HepG2 (cell line): ENCODE data around the gene TBC1D1. TPM values are rescaled to one million over a fixed set of nuclear protein-coding genes. Genes with fewer than 3 reads are reported as not detected.

Experiments used
- ATAD3A ChIP-seq: sonication (generic); formaldehyde crosslinking; IDR thresholded peaks from 2 replicates; pipeline ENCODE4 v1.4.0; 2020; ENCODE audit warnings: missing genetic modification reagents
- BCL6 ChIP-seq: IDR thresholded peaks from 2 replicates; pipeline ENCODE4 v1.6.1; 2016; ENCODE audit warnings: missing genetic modification reagents, missing compliant biosample characterization
- CHD4 ChIP-seq: fragments of 200-600 bp; sonication (generic); IDR thresholded peaks from 2 replicates; pipeline ENCODE4 v1.7.0; 2017; ENCODE audit warnings: mild to moderate bottlenecking, low read length, borderline replicate concordance
- FIP1L1 ChIP-seq: fragments of 200-400 bp; formaldehyde crosslinking; IDR thresholded peaks from 2 replicates; pipeline ENCODE4 v1.6.1; 2018; ENCODE audit warnings: low read depth, mild to moderate bottlenecking, low read length, moderate library complexity, borderline replicate concordance; ENCODE audit not compliant: insufficient read depth
- FOXA1 ChIP-seq, 2 experiments: fragments of 450-650 bp in 1 of 2; sonication (generic) in 1 of 2; formaldehyde crosslinking in 1 of 2; IDR thresholded peaks; 2 replicates each; pipeline versions ENCODE4 v1.4.0 to v1.6.1; 2016 to 2020; ENCODE audit warnings: missing genetic modification reagents in 1 of 2
- FOXJ3 ChIP-seq: sonication (generic); formaldehyde crosslinking; IDR thresholded peaks from 2 replicates; pipeline ENCODE4 v1.4.0; 2020; ENCODE audit warnings: missing genetic modification reagents, mild to moderate bottlenecking, borderline replicate concordance
- JDP2 ChIP-seq: sonication (generic); formaldehyde crosslinking; IDR thresholded peaks from 2 replicates; pipeline ENCODE4 v1.8.1; 2022; ENCODE audit warnings: missing genetic modification reagents, borderline replicate concordance
- KMT2A ChIP-seq: sonication (generic); formaldehyde crosslinking; IDR thresholded peaks from 2 replicates; pipeline ENCODE4 v1.4.0; 2020; ENCODE audit warnings: missing genetic modification reagents
- NFRKB ChIP-seq: fragments of 450-650 bp; IDR thresholded peaks from 2 replicates; pipeline ENCODE4 v1.6.1; 2017
- POLR2AphosphoS5 ChIP-seq: IDR thresholded peaks from 2 replicates; pipeline ENCODE4 v1.6.1; 2012; ENCODE audit warnings: low read depth, low read length
- RARA ChIP-seq: IDR thresholded peaks from 2 replicates; pipeline ENCODE4 v1.6.1; 2016; ENCODE audit warnings: missing genetic modification reagents, missing compliant biosample characterization
- RBM39 ChIP-seq: fragments of 200-400 bp; formaldehyde crosslinking; IDR thresholded peaks from one replicate; pipeline ENCODE4 v1.6.1; 2018; ENCODE audit warnings: antibody characterized with exemption, mild to moderate bottlenecking, low read depth, low read length; ENCODE audit not compliant: poor library complexity, severe bottlenecking
- RELA ChIP-seq: sonication (generic); formaldehyde crosslinking; IDR thresholded peaks from 2 replicates; pipeline ENCODE4 v1.4.0; 2020; ENCODE audit warnings: missing genetic modification reagents
- RXRB ChIP-seq: IDR thresholded peaks from 2 replicates; pipeline ENCODE4 v1.6.1; 2016; ENCODE audit warnings: borderline replicate concordance, missing genetic modification reagents, missing compliant biosample characterization
- ZNF543 ChIP-seq: sonication (generic); formaldehyde crosslinking; IDR thresholded peaks from 2 replicates; pipeline ENCODE4 v1.4.0; 2020; ENCODE audit warnings: mild to moderate bottlenecking, missing genetic modification reagents
- ZNF546 ChIP-seq: sonication (generic); formaldehyde crosslinking; conservative IDR thresholded peaks from 2 replicates; pipeline ENCODE4 v1.8.1; 2023; ENCODE audit warnings: mild to moderate bottlenecking, missing genetic modification reagents
- ZNF547 ChIP-seq: sonication (generic); formaldehyde crosslinking; IDR thresholded peaks from 2 replicates; pipeline ENCODE4 v1.5.1; 2020; ENCODE audit warnings: mild to moderate bottlenecking, missing genetic modification reagents
- ZNF777 ChIP-seq: sonication (generic); formaldehyde crosslinking; IDR thresholded peaks from 2 replicates; pipeline ENCODE4 v1.4.0; 2020; ENCODE audit warnings: missing genetic modification reagents
- ZNF83 ChIP-seq: sonication (generic); formaldehyde crosslinking; IDR thresholded peaks from 2 replicates; pipeline ENCODE4 v1.4.0; 2020; ENCODE audit warnings: missing genetic modification reagents, mild to moderate bottlenecking, borderline replicate concordance
- ZSCAN22 ChIP-seq: sonication (generic); formaldehyde crosslinking; IDR thresholded peaks from 2 replicates; pipeline ENCODE4 v1.4.0; 2020; ENCODE audit warnings: mild to moderate bottlenecking, missing genetic modification reagents
- polyA plus RNA-seq, 8 experiments: library from polyadenylated mRNA; depleted of rRNA in 3 of 8; stranded (reverse) in 7 of 8; unstranded in 1 of 8; fragments of >200 nt; fragmentation: Illumina TruSeq in 4 of 8; extraction: Trizol in 4 of 8; gene quantifications; 2 replicates each; pipeline versions ENCODE4 v1.2.1 to v1.2.3, GENCODE V29; 2011 to 2016; ENCODE audit warnings: low read depth in 4 of 8, missing spikeins in 1 of 8, mixed read lengths in 1 of 8; ENCODE audit not compliant: insufficient read depth in 1 of 8
- total RNA-seq, 5 experiments: library from RNA; depleted of rRNA; stranded (reverse); fragments of >200 nt; fragmentation: Illumina TruSeq; extraction: Trizol; gene quantifications; 2 replicates each; pipeline ENCODE4 v1.2.3, GENCODE V29; 2016; ENCODE audit warnings: low read depth in 1 of 5
- TF ChIP-seq, protein P1 (sequence below): sonication (generic); formaldehyde crosslinking; IDR thresholded peaks from 2 replicates; pipeline ENCODE4 v1.8.1; 2023; ENCODE audit warnings: mild to moderate bottlenecking, missing genetic modification reagents, borderline replicate concordance
- TF ChIP-seq, protein P2 (sequence below): sonication (generic); formaldehyde crosslinking; IDR thresholded peaks from 2 replicates; pipeline ENCODE4 v1.5.1; 2020; ENCODE audit warnings: missing genetic modification reagents, mild to moderate bottlenecking, borderline replicate concordance

Gene TBC1D1
- total and polyA plus RNA-seq, 2 of the 13 experiments (the other 11 are each of a cell fraction or from before 2014, with no cell fraction given) = 37.3 to 62.8 TPM

DNA sequence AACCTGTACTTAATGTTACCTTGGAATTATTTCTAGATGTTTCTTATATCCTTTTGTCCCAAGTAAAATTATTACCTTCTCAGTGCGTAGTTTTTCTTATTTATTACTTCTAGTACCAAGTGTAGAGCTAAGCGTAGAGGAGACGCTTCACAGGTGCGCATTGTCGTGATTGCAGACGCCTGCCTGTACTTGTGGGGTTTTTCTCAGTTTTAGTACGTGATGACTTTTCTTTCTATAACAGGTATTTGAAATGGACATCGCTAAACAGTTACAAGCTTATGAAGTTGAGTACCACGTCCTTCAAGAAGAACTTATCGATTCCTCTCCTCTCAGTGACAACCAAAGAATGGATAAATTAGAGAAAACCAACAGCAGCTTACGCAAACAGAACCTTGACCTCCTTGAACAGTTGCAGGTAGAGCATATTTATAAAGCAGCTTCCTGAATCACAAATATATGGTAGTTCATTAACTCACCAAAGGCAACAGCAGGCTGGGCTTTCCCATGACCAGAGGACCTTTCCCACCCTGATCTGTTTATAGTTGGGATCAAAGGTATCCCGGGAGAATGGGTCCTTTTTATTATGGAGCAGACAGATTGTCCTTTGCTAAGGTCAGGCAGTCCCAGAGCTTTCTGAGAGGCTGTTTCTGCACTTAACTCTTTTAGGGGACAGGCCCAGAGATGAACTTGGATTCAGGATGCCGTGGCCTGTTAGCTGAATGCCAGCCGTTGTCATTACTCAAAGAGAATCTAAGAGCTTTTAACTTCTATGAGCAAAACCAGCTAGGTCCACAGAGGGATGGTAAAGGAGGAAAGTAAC is 242.2 kb downstream of the TBC1D1 start (continued):
- TF ChIP-seq ZNF83 (CRISPR knock-in tag) (no peak), ZSCAN22 (CRISPR knock-in tag) (no peak), CHD4 (no peak; the same call in 1 of the 2 replicates), RBM39 (no peak), RELA (CRISPR knock-in tag) (peak; percentile 93; the same call in 1 of the 2 replicates), KMT2A (CRISPR knock-in tag) (peak; percentile 22; the same call in 1 of the 2 replicates), POLR2AphosphoS5 (peak; percentile 3; the same call in 1 of the 2 replicates), RARA (CRISPR knock-in tag) (peak; percentile 99), NFRKB (no peak), ATAD3A (CRISPR knock-in tag) (no peak), FOXA1 (IDR thresholded peaks at IDR 0.05) (peak; percentile 73), FOXA1 (CRISPR knock-in tag; IDR thresholded peaks at IDR 0.05) (peak; percentile 95), RXRB (CRISPR knock-in tag) (peak; percentile 99), FOXJ3 (peak; percentile 100), BCL6 (CRISPR knock-in tag) (peak; percentile 94), JDP2 (CRISPR knock-in tag) (no peak; the same call in 1 of the 2 replicates), ZNF547 (CRISPR knock-in tag) (0 out of 2 replicates have a peak, but pooled peaks have one; percentile 18), ZNF543 (CRISPR knock-in tag) (peak; percentile 29; the same call in 1 of the 2 replicates), ZNF777 (CRISPR knock-in tag) (no peak), FIP1L1 (no peak), ZNF546 (CRISPR knock-in tag) (no peak)
- TF ChIP-seq, protein P1, sequence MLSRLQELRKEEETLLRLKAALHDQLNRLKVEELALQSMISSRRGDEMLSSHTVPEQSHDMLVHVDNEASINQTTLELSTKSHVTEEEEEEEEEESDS = no peak
- TF ChIP-seq, protein P2, sequence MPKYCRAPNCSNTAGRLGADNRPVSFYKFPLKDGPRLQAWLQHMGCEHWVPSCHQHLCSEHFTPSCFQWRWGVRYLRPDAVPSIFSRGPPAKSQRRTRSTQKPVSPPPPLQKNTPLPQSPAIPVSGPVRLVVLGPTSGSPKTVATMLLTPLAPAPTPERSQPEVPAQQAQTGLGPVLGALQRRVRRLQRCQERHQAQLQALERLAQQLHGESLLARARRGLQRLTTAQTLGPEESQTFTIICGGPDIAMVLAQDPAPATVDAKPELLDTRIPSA (CRISPR knock-in tag) = no peak
